Fibroblast of lung (primary cell): ENCODE measurements around the gene TYSND1. TPM values are rescaled to one million over a fixed set of nuclear protein-coding genes. Genes with fewer than 3 reads are reported as not detected.
A peak's percentile ranks its signal among the peaks of the same experiment; 100 is the strongest.

Experiments used
- DNase-seq, 2 donors: peaks; one replicate each; pipeline versions ENCODE4 v3.0.0 to v3.0.0-alpha.2; 2010; ENCODE audit warnings: low read depth in 2 of 2
- H2AFZ ChIP-seq: 2 replicates; pipeline ENCODE4 v1.5.1; 2012; ENCODE audit warnings: low read length, control low read depth, inconsistent platforms
- H3K27ac ChIP-seq: 2 replicates; pipeline ENCODE4 v1.5.1; 2011; ENCODE audit warnings: low read length, control low read depth; ENCODE audit not compliant: insufficient read depth
- H3K27me3 ChIP-seq: 2 replicates; pipeline ENCODE4 v1.5.1; 2011; ENCODE audit warnings: mild to moderate bottlenecking, low read length; ENCODE audit not compliant: control insufficient read depth, insufficient read depth
- H3K36me3 ChIP-seq: 2 replicates; pipeline ENCODE4 v1.5.1; 2011; ENCODE audit warnings: low read length; ENCODE audit not compliant: control insufficient read depth, insufficient read depth
- H3K4me1 ChIP-seq: 2 replicates; pipeline ENCODE4 v1.5.1; 2011; ENCODE audit warnings: low read length; ENCODE audit not compliant: control insufficient read depth, insufficient read depth; ENCODE audit errors: extremely low read depth
- H3K4me2 ChIP-seq: 2 replicates; pipeline ENCODE4 v1.5.1; 2011; ENCODE audit warnings: low read length, control low read depth; ENCODE audit not compliant: insufficient read depth; ENCODE audit errors: extremely low read depth
- H3K4me3 ChIP-seq, 4 experiments: fragments of 200-600 bp in 1 of 4; sonication (generic) in 1 of 4; replicated peaks in 1 of 4; 2 replicates each; pipeline ENCODE4 v1.5.1; 2011 to 2016; ENCODE audit warnings: low read length in 4 of 4, low read depth in 3 of 4, mild to moderate bottlenecking in 3 of 4, control low read depth in 2 of 4, inconsistent platforms in 1 of 4, mixed read lengths in 1 of 4; ENCODE audit not compliant: insufficient read depth in 1 of 4; ENCODE audit errors: control extremely low read depth in 1 of 4
- H3K79me2 ChIP-seq: 2 replicates; pipeline ENCODE4 v1.5.1; 2012; ENCODE audit warnings: mild to moderate bottlenecking, low read length, inconsistent platforms; ENCODE audit not compliant: control insufficient read depth, insufficient read depth
- H3K9ac ChIP-seq: 2 replicates; pipeline ENCODE4 v1.5.1; 2011; ENCODE audit warnings: mild to moderate bottlenecking, low read length, control low read depth; ENCODE audit not compliant: insufficient read depth
- H3K9me3 ChIP-seq: 2 replicates; pipeline ENCODE4 v1.5.1; 2012; ENCODE audit warnings: low read depth, low read length; ENCODE audit not compliant: control insufficient read depth, insufficient read depth
- H4K20me1 ChIP-seq: 2 replicates; pipeline ENCODE4 v1.5.1; 2011; ENCODE audit warnings: low read length; ENCODE audit not compliant: control insufficient read depth, insufficient read depth; ENCODE audit errors: extremely low read depth
- EZH2 ChIP-seq: IDR thresholded peaks from 2 replicates; pipeline ENCODE4 v1.5.1; 2012; ENCODE audit warnings: low read length, control low read depth, mild to moderate bottlenecking; ENCODE audit errors: missing control alignments
- polyA plus RNA-seq, 2 donors: library from polyadenylated mRNA; depleted of rRNA in 1 of 2; stranded (reverse) in 1 of 2; unstranded in 1 of 2; fragments of >200 nt; gene quantifications; 2 replicates each; pipeline ENCODE4 v1.2.1, GENCODE V29; 2011 to 2012; ENCODE audit warnings: missing spikeins in 1 of 2
- total RNA-seq: library from RNA; depleted of rRNA; stranded (reverse); fragments of >200 nt; gene quantifications from 2 replicates; pipeline ENCODE4 v1.2.1, GENCODE V29; 2014
- TF ChIP-seq, protein P1 (sequence below), 2 donors: IDR thresholded peaks in 1 of 2; conservative IDR thresholded peaks in 1 of 2; 1 replicate in 1 of 2; 2 replicates in 1 of 2; pipeline ENCODE4 v1.5.1; 2011 to 2012; ENCODE audit warnings: low read length in 2 of 2, control low read depth in 1 of 2, inconsistent platforms in 1 of 2, low read depth in 1 of 2, mild to moderate bottlenecking in 1 of 2

TYSND1 gene
- total and polyA plus RNA-seq, 2 donors (not counting 1 experiment from before 2014, with no cell fraction given), result 2.4 to 15.5 TPM

DNA sequence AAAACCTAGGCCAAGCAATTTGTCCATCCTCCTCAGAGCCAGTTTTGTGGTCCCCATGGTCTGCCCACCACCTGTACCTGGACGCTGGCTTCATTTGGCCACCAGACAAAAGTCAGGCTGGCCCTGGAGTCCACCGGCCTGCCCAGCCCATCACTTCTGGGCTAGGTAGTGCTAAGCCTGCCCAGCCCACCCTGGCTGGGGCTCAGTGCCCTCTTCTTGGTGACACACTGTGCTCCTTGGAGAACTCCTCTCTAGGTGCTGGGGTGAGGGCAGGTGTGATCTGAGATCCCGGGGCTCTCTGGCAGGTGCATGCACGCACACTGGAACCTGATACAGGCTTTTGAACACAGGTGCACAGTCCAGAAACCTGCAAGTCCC is 15.0 kb downstream of the TYSND1 start:
- no peaks in the 10 kb centered on the region for H4K20me1 ChIP-seq
- no peaks in the 10 kb centered on the region for H3K36me3 ChIP-seq
- no peak overlapping the region for H3K9ac ChIP-seq
- peak overlapping the region; percentile 55 for H3K4me2 ChIP-seq
- H3K27ac ChIP-seq, result peak overlapping the region; percentile 53
- H3K79me2 ChIP-seq, result peaks cover 2% of the 10 kb centered on the region
- H2AFZ ChIP-seq, result no peak overlapping the region
- H3K4me3 ChIP-seq, result peak overlapping the region in 3 of 4 experiments; percentile 58 to 69 (median 68)
- H3K9me3 ChIP-seq, result no peaks in the 10 kb centered on the region
- TF ChIP-seq, protein P1, sequence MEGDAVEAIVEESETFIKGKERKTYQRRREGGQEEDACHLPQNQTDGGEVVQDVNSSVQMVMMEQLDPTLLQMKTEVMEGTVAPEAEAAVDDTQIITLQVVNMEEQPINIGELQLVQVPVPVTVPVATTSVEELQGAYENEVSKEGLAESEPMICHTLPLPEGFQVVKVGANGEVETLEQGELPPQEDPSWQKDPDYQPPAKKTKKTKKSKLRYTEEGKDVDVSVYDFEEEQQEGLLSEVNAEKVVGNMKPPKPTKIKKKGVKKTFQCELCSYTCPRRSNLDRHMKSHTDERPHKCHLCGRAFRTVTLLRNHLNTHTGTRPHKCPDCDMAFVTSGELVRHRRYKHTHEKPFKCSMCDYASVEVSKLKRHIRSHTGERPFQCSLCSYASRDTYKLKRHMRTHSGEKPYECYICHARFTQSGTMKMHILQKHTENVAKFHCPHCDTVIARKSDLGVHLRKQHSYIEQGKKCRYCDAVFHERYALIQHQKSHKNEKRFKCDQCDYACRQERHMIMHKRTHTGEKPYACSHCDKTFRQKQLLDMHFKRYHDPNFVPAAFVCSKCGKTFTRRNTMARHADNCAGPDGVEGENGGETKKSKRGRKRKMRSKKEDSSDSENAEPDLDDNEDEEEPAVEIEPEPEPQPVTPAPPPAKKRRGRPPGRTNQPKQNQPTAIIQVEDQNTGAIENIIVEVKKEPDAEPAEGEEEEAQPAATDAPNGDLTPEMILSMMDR (conservative IDR thresholded peaks at IDR 0.05 in 1 of 2, IDR thresholded peaks at IDR 0.05 in 1 of 2; ENCODE audit: low read depth in 1 of 2, low read length in 2 of 2), result no peak
- no peak for TF ChIP-seq EZH2
- peaks cover 10% of the 10 kb centered on the region for H3K4me1 ChIP-seq
- no peaks in the 10 kb centered on the region for H3K27me3 ChIP-seq
- no peak for DNase-seq

- Histone ChIP-seq H3K9me3 (no peaks in the 10 kb centered on the region), H3K4me2 (peak overlapping the region; percentile 55), H4K20me1 (no peaks in the 10 kb centered on the region), H2AFZ (no peak overlapping the region), H3K9ac (no peak overlapping the region), H3K36me3 (no peaks in the 10 kb centered on the region), H3K27me3 (no peaks in the 10 kb centered on the region), H3K4me1 (peaks cover 10% of the 10 kb centered on the region), H3K79me2 (peaks cover 2% of the 10 kb centered on the region), H3K4me3 (peak overlapping the region in 2 of 4 experiments; percentile 5 to 69), H3K27ac (peak overlapping the region; percentile 53)
- peak; percentile 19 to 84 for DNase-seq
- TF ChIP-seq, protein P1 (conservative IDR thresholded peaks at IDR 0.05 in 1 of 2, IDR thresholded peaks at IDR 0.05 in 1 of 2; ENCODE audit: low read depth in 1 of 2, low read length in 2 of 2), result no peak
- TF ChIP-seq EZH2, result no peak
These were observed 15.5 kb downstream of the TYSND1 start for GRCh38 chr10:70130878-70131559.

GRCh38 chr10:70126700-70127395 is 19.7 kb downstream of the TYSND1 start:
- Histone ChIP-seq H3K4me2 (no peak overlapping the region), H3K36me3 (peaks cover 2% of the 10 kb centered on the region), H3K79me2 (peaks cover 2% of the 10 kb centered on the region), H2AFZ (no peak overlapping the region), H3K27me3 (no peaks in the 10 kb centered on the region), H3K9ac (no peak overlapping the region), H3K27ac (no peak overlapping the region), H3K4me3 (no peak overlapping the region), H4K20me1 (no peaks in the 10 kb centered on the region), H3K9me3 (no peaks in the 10 kb centered on the region), H3K4me1 (peaks cover 5% of the 10 kb centered on the region)
- TF ChIP-seq, protein P1 (conservative IDR thresholded peaks at IDR 0.05 in 1 of 2, IDR thresholded peaks at IDR 0.05 in 1 of 2; ENCODE audit: low read depth in 1 of 2, low read length in 2 of 2), result no peak
- no peak for TF ChIP-seq EZH2
- no peak for DNase-seq
